K562 (cell line): Measurements from ENCODE around the gene WDR31. TPM values are rescaled to one million over a fixed set of nuclear protein-coding genes. Genes with fewer than 3 reads are reported as not detected.

Source experiments
- EZH2 ChIP-seq: IDR thresholded peaks from 2 replicates; pipeline ENCODE4 v1.6.1; 2012; ENCODE audit warnings: low read depth, mild to moderate bottlenecking, inconsistent platforms, low read length, borderline replicate concordance
- NFIX ChIP-seq: fragments of 250-450 bp; sonication (Bioruptor Pico); IDR thresholded peaks from 2 replicates; pipeline ENCODE4 v1.4.0; 2020; ENCODE audit warnings: low read depth, mild to moderate bottlenecking, moderate library complexity
- SMARCC2 ChIP-seq: fragments of 450-650 bp; IDR thresholded peaks from 2 replicates; pipeline ENCODE4 v1.6.1; 2017; ENCODE audit warnings: antibody characterized with exemption, moderate library complexity, mild to moderate bottlenecking, low read depth
- SNIP1 ChIP-seq: fragments of 450-650 bp; IDR thresholded peaks from 2 replicates; pipeline ENCODE4 v1.7.1; 2017; ENCODE audit warnings: low read depth, mild to moderate bottlenecking
- ZNF133 ChIP-seq: fragments of 250-450 bp; sonication (Bioruptor Pico); IDR thresholded peaks from 2 replicates; pipeline ENCODE4 v1.4.0; 2020; ENCODE audit warnings: mild to moderate bottlenecking
- polyA plus RNA-seq, 8 experiments: library from polyadenylated mRNA; depleted of rRNA in 4 of 8; stranded (reverse) in 5 of 8; unstranded in 3 of 8; fragments of >200 nt; fragmentation: Nextera tagmentation in 2 of 8; fragmentation: Illumina TruSeq in 1 of 8; extraction: Ambion mirVana in 2 of 8; extraction: Trizol in 1 of 8; gene quantifications; 2 replicates each; pipeline versions ENCODE4 v1.2.1 to v1.2.3, GENCODE V29; 2011 to 2014; ENCODE audit warnings: inconsistent platforms in 1 of 8, missing spikeins in 1 of 8
- total RNA-seq, 7 experiments: library from RNA; depleted of rRNA in 6 of 7; stranded (reverse); fragments of >200 nt in 6 of 7; fragmentation: Illumina TruSeq in 2 of 7; extraction: Trizol in 2 of 7; gene quantifications; 2 replicates each; pipeline versions ENCODE4 v1.2.1 to v1.2.3, GENCODE V29; 2011 to 2021; ENCODE audit warnings: low replicate concordance in 1 of 7
- TF ChIP-seq, protein P1 (sequence below): fragments of 250-450 bp; sonication (Bioruptor Pico); IDR thresholded peaks from 2 replicates; pipeline ENCODE4 v1.8.0; 2022; ENCODE audit warnings: moderate library complexity, mild to moderate bottlenecking, inconsistent platforms
- TF ChIP-seq, protein P2 (sequence below), 2 experiments: IDR thresholded peaks in 1 of 2; conservative IDR thresholded peaks in 1 of 2; 2 replicates each; pipeline ENCODE4 v1.6.1; 2016; ENCODE audit warnings: low read depth in 2 of 2, mild to moderate bottlenecking in 1 of 2, missing compliant biosample characterization in 1 of 2, missing genetic modification characterization in 1 of 2, moderate library complexity in 1 of 2

The WDR31 gene
- total and polyA plus RNA-seq, 9 of the 15 experiments (the other 6 are each of a cell fraction or from before 2014, with no cell fraction given), result 0.35 to 1.8 (median 0.95) TPM

DNA sequence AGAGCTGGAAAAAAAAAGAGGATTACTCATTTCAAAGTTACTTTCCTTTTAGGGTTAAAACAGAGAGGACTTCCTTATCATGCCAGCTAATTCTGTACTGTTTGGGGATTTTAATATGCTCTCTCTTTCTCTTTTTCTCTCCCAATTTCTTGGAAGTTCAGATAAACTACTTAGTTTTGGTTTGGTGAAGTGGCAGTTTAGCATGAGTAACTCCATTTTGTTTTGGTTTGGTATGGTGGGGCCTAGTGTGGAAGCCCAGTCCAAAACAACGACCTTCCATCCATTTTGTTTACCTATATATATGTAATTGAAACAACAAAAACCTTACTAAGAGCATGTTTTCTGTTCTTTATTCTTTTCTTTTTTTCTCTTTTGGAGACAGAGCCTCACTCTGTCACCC is 5.6 kb upstream of the WDR31 start (continued):
- TF ChIP-seq, protein P1, sequence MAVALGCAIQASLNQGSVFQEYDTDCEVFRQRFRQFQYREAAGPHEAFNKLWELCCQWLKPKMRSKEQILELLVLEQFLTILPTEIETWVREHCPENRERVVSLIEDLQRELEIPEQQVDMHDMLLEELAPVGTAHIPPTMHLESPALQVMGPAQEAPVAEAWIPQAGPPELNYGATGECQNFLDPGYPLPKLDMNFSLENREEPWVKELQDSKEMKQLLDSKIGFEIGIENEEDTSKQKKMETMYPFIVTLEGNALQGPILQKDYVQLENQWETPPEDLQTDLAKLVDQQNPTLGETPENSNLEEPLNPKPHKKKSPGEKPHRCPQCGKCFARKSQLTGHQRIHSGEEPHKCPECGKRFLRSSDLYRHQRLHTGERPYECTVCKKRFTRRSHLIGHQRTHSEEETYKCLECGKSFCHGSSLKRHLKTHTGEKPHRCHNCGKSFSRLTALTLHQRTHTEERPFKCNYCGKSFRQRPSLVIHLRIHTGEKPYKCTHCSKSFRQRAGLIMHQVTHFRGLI (CRISPR knock-in tag), result peak; percentile 96
- TF ChIP-seq NFIX (CRISPR knock-in tag) (peak; percentile 37; the same call in 1 of the 2 replicates), EZH2 (no peak), SNIP1 (no peak), ZNF133 (CRISPR knock-in tag) (0 out of 2 replicates have a peak, but pooled peaks have one; percentile 42), SMARCC2 (no peak)
- TF ChIP-seq, protein P2, sequence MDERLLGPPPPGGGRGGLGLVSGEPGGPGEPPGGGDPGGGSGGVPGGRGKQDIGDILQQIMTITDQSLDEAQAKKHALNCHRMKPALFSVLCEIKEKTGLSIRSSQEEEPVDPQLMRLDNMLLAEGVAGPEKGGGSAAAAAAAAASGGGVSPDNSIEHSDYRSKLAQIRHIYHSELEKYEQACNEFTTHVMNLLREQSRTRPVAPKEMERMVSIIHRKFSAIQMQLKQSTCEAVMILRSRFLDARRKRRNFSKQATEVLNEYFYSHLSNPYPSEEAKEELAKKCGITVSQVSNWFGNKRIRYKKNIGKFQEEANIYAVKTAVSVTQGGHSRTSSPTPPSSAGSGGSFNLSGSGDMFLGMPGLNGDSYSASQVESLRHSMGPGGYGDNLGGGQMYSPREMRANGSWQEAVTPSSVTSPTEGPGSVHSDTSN (CRISPR knock-in tag; IDR thresholded peaks at IDR 0.05; ENCODE audit: low read depth), result no peak
- TF ChIP-seq, protein P2 (tag; conservative IDR thresholded peaks at IDR 0.05; ENCODE audit: low read depth), result peak; percentile 72
